SK-N-MC (cell line): Measurements from ENCODE around the gene TBC1D7.

Experiments
- DNase-seq: peaks from one replicate; pipeline ENCODE4 v3.0.0-alpha.2; 2011; ENCODE audit warnings: low read depth, low spot score
- H3K27ac ChIP-seq: fragments of 200-600 bp; sonication (generic); 2 replicates; pipeline ENCODE4 v1.5.1; 2016; ENCODE audit warnings: mixed run types
- H3K36me3 ChIP-seq: fragments of 200-600 bp; sonication (generic); 2 replicates; pipeline ENCODE4 v1.6.1; 2017; ENCODE audit warnings: antibody characterized with exemption, low read length, mixed read lengths; ENCODE audit not compliant: insufficient read depth
- H3K4me3 ChIP-seq: fragments of 200-600 bp; sonication (generic); 2 replicates; pipeline ENCODE4 v1.5.1; 2016
- H3K9ac ChIP-seq: fragments of 200-600 bp; sonication (generic); 2 replicates; pipeline ENCODE4 v1.8.0; 2017; ENCODE audit warnings: mixed run types, mixed read lengths; ENCODE audit not compliant: insufficient read length
- H3K9me3 ChIP-seq: fragments of 200-600 bp; sonication (generic); 2 replicates; pipeline ENCODE4 v1.6.1; 2017; ENCODE audit warnings: low read depth, mild to moderate bottlenecking, antibody characterized with exemption, low read length, moderate library complexity, mixed read lengths
- EZH2 ChIP-seq: fragments of 200-600 bp; sonication (generic); IDR thresholded peaks from one replicate; pipeline ENCODE4 v1.6.1; 2017; ENCODE audit warnings: antibody characterized with exemption
- FOXP2 ChIP-seq: optimal IDR thresholded peaks from 2 replicates; pipeline ENCODE3; 2011; ENCODE audit warnings: mild to moderate bottlenecking, moderate library complexity; ENCODE audit not compliant: insufficient read depth; ENCODE audit errors: extremely low read length, control extremely low read depth
- POLR2AphosphoS5 ChIP-seq: IDR thresholded peaks from 2 replicates; pipeline ENCODE4 v1.6.1; 2012; ENCODE audit warnings: mild to moderate bottlenecking, low read depth, low read length, borderline replicate concordance

The TBC1D7 gene

GRCh38 chr6:13259393-13259792 is 68.9 kb downstream of the TBC1D7 start:
- no peak for TF ChIP-seq EZH2
- no peak overlapping the region for H3K4me3 ChIP-seq

GRCh38 chr6:13256266-13257001 is 71.9 kb downstream of the TBC1D7 start:
- H3K36me3 ChIP-seq: no peaks in the 10 kb centered on the region
- no peaks in the 10 kb centered on the region for H3K9me3 ChIP-seq
- no peak overlapping the region for H3K4me3 ChIP-seq
- no peak overlapping the region for H3K9ac ChIP-seq
- TF ChIP-seq FOXP2: no peak
- no peak for TF ChIP-seq EZH2
- no peak for TF ChIP-seq POLR2AphosphoS5
- DNase-seq: no peak
- no peak overlapping the region for H3K27ac ChIP-seq

More at GRCh38 chr6:13259393-13259792, 68.9 kb downstream of the TBC1D7 start:
- no peak for DNase-seq
- no peaks in the 10 kb centered on the region for H3K9me3 ChIP-seq
- no peak overlapping the region for H3K9ac ChIP-seq
- H3K27ac ChIP-seq: no peak overlapping the region
- no peaks in the 10 kb centered on the region for H3K36me3 ChIP-seq
